Omental fat pad (tissue), 4 donors: ENCODE data around the gene SFMBT2. TPM values are rescaled to one million over a fixed set of nuclear protein-coding genes. Genes with fewer than 3 reads are reported as not detected.

ENCODE experiments used
- ATAC-seq: fragments of 150-250 bp; one replicate; pipeline ENCODE4 v1.9.1; 2016; ENCODE audit warnings: mild to moderate bottlenecking, moderate library complexity; ENCODE audit not compliant: low FRiP score
- DNase-seq: peaks from one replicate; pipeline ENCODE4 v3.0.0-alpha.2; 2019; ENCODE audit warnings: low spot score
- CTCF ChIP-seq, 3 donors: fragments of 450-650 bp; IDR thresholded peaks; one replicate each; pipeline ENCODE4 v1.5.1; 2016 to 2017; ENCODE audit warnings: antibody characterized with exemption in 3 of 3, mild to moderate bottlenecking in 3 of 3, moderate library complexity in 2 of 3
- total RNA-seq, 4 donors: library from RNA; depleted of rRNA; stranded (reverse); fragments of >200 nt; gene quantifications; one replicate each; pipeline ENCODE4 v1.1.0, GENCODE V29; 2016

SFMBT2 gene
- total RNA-seq, 4 donors from 2014 or later, result 6.2 to 12.0 (median 9.4) TPM

- ATAC-seq (no peak), DNase-seq (no peak)
- TF ChIP-seq CTCF (IDR thresholded peaks at IDR 0.05), result no peak
Measured at GRCh38 chr10:7296648-7297047, 114.2 kb downstream of the SFMBT2 start.

GRCh38 chr10:7296076-7296475 is 114.8 kb downstream of the SFMBT2 start:
- ATAC-seq (no peak), DNase-seq (no peak)
- TF ChIP-seq CTCF (IDR thresholded peaks at IDR 0.05), result no peak

GRCh38 chr10:7293378-7293920 is 117.4 kb downstream of the SFMBT2 start:
- ATAC-seq, result no peak
- TF ChIP-seq CTCF (IDR thresholded peaks at IDR 0.05), result no peak
- no peak for DNase-seq

GRCh38 chr10:7291487-7292270 is 119.2 kb downstream of the SFMBT2 start:
- ATAC-seq (peak; percentile 52), DNase-seq (no peak)
- TF ChIP-seq CTCF (IDR thresholded peaks at IDR 0.05), result no peak

GRCh38 chr10:7288060-7288690 is 122.7 kb downstream of the SFMBT2 start:
- DNase-seq (no peak), ATAC-seq (no peak)
- no peak for TF ChIP-seq CTCF (IDR thresholded peaks at IDR 0.05)

GRCh38 chr10:7287377-7287776 is 123.5 kb downstream of the SFMBT2 start:
- ATAC-seq, result no peak
- DNase-seq, result no peak
- no peak for TF ChIP-seq CTCF (IDR thresholded peaks at IDR 0.05)
